GM18507 (cell line): ENCODE results near the gene NPAS1.

Source experiments
- DNase-seq: peaks from one replicate; pipeline ENCODE4 v3.0.0; 2011; ENCODE audit warnings: low read depth; ENCODE audit not compliant: insufficient read length; ENCODE audit errors: extremely low spot score
- FAIRE-seq: peaks from 2 replicates; lab custom pipeline; 2011; peaks lifted over from hg19 to GRCh38; lab: Jason Lieb, UNC

The NPAS1 gene

DNA sequence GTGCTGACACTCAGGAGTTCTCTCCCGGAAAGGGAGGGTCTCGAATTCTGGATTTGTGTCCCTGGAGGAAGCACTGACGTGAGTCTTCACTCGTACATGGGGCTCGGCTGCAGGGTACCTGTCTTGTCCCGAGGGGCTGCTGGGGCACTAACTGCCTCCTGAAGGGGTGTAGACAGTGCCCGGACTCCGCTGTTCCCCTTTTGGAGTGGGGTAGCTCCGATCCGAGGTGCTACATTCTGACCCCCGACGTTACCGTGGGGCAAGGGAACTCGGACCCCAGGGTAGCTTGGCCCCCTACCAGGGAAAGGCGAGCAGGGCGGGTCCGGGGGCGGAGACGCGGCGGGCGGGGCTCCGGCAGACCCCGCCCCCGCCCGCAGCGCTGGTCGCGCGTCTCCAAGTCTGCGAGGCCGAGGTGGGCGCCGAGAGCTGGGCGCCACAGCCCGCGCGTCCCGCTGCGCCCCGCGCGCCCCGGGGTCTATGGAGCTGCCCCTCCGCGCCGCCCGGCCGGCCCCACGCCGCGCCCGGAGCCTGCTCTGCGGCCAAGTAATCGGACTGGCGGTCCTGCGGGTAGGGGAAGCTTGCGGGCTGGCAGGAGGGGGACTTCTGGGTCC, at the start of gene NPAS1:
Gene NPAS1 (plus strand): TSS at position 407 of the 611 bp plus-strand sequence. CDS start 1,211 bp downstream, outside the sequence.
- DNase-seq = no peak
- FAIRE-seq = no peak

DNA sequence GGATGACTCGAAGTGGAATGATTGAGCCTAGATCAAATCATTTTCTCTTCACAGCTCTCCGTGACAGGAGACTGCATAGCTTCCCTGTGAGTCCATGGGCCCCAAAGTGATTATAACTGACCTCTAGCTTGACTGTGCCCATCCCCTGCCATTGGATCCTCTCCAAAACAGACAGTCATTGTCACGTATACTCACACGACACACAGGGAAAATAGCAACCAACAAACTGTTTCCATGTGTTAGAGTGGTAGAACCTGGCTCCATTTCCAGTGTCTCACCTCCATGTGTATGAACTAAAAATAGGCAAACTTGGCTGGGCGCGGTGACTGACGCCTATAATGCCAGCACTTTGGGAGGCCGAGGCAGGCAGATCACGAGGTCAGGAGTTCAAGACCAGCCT, 48.8 kb upstream of the NPAS1 start:
- DNase-seq (no peak), FAIRE-seq (no peak)

DNA sequence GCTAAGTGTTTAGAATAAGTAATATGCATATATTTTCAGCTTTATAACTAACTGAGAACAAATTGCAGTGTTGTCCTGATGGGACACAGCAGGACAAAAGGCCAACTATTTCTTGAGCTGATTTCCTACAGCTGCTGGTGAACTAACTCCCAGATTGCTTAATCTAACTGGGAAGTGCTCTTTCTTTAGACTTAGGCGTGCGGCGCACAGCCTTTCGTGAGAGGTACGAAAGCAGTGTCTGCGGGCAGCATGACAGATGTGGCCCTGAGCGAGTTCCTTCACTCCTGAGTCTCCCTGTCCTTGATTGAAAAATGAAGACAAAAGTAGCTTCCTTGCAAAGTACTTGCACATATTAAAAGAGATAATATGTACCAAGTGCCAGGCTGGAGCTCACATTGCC, 47.3 kb upstream of the NPAS1 start:
- no peak for DNase-seq
- FAIRE-seq = no peak

DNA sequence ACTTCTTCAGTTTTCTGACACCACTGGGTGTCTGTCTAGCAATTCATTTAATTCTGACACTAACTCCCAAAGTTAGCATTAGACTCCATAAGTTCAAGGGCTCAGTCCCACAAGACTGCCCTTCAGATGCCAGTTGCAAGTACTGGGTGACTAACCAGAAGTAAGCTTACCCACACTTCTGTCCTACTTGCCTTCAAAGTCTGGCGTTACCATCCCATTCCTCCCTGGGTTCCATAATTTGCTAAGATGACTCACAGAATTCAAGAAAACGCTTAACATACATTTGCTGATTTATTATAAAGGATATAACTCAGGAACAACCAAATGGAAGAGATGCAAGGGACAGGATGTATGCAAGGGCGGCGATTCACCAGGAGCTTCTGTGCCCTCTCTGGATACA, 45.5 kb upstream of the NPAS1 start:
- FAIRE-seq = no peak

GRCh38 chr19:46975011-46975924, 44.4 kb upstream of the NPAS1 start:
- FAIRE-seq = no peak
- DNase-seq = no peak

More for the DNA sequence above, 45.5 kb upstream of the NPAS1 start:
- DNase-seq = no peak

GRCh38 chr19:46975925-46976782, 43.5 kb upstream of the NPAS1 start:
- FAIRE-seq = no peak
- DNase-seq = no peak

DNA sequence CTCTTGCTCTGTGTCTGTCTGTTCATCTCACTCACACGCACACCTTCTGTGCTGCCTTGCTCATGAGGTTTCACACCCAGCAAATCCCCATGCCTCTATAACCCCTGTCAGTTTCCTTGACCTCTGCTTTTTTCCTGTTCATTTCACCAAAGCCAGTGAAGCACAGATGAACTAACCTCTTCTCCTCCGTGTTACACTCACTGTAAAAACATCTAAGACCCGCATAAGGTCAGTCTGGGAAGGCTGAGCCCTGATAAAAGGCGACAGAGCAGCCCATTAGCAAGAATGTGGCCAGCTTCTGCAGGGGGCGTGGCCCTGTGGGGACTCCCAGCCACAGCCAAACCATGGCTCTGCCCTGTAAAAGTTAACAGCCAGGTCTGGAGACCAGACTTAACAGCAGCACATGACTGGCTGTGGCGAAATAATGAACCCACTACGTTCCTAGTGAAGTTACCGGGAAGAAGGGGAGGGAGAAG, 42.8 kb upstream of the NPAS1 start:
- DNase-seq (no peak), FAIRE-seq (no peak)

- FAIRE-seq = no peak
- no peak for DNase-seq
These were observed 42.1 kb upstream of the NPAS1 start for GRCh38 chr19:46977548-46977947.

GRCh38 chr19:46978171-46978869, 41.3 kb upstream of the NPAS1 start:
- FAIRE-seq (no peak), DNase-seq (no peak)

DNA sequence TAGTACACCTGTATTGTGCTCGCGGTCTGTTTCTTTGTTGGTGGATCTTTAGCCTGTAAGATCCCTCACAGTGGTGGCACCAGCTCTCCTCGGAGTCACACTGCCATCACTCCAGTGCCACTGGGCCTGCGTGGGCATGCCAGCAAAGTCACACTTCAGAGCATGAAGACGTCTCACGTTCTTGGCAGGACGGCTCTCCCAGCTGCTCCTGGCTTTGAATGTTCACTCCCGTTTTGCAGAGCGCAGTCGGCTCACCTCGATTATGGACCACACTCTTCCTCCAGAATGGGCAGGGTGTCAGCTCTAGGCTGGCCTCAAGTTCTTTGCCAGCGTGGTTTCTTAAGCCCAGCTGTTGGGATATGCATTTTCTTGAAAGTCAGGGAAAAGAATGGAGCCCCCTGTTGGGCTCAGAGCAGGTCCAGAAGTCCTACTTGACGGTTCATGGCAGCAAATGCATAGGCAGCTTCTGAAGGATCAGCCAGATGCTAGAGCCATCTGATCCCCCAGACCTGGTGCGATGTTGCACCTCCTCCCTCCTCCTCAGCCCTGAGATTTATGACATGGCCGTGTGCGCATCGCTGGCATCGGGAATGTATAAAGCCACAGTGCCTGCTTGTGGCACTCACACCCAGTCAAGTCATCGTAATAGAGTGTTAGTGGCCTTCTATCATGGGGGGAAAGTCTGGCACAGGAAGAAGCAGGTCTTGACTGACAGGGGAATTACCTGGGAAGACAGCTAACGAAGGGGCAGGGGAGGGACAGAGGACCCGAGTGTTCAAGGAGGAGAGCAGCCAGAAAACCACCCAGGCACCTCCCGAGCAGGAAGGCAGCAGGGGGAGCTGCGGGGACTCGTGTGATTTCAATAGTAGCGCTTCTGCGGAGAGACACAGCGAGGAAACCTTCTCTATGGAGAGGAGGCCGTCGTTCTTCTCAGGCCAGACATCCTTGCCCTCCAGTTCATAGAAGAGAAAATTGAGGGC, 40.2 kb upstream of the NPAS1 start:
- DNase-seq (no peak), FAIRE-seq (no peak)

GRCh38 chr19:46980761-46981160, 38.9 kb upstream of the NPAS1 start:
- FAIRE-seq = no peak
- DNase-seq = no peak

DNA sequence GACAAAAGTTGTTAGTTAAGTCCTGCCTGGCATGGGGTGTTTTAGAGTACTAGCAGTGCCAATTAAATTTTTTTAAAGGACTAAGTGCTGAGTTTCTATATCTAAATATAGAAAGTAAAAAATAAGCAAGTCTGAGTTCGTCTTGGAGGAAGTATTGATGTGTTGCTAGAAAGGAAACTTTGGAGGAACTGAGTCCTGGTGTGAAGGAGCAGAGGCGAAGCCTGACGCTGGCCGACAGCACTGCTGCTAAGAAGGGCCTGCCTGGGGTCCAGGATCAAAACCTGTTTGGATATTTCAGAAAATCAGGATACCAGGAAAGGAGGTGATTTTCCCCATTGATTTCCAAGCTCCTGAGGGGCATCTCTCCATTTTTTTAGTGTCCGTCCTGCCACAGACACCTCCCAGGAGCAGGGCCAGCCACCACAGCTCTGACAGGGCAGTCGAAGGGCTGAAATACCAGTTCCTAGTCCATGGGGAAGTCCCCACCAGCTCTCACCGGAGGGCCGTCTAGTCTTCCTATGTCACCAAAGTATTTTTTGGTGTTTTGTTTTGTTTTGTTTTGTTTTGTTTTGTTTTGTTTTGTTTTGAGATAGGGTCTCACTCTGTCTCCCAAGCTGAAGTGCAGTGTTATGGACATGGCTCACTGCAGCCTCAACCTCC, 38.2 kb upstream of the NPAS1 start:
- DNase-seq (no peak), FAIRE-seq (no peak)

DNA sequence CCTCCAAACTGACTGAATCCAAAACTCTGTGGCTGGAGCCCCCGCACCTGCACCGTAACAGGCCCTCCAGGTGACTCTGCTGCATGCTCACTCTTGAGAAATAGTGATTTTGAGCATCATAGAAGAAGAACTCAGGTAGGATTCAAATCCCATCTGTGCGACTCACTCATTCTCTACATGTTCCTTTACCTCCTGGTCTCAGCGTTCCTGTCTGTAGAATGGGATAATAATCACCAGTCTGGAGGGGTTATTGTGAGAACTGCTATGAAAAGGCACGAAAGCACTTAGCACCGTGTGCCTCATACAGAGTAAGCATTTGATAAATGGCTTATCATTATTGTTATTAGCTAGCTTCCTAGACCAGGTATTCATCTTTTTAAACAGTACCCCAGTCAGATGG, 36.5 kb upstream of the NPAS1 start:
- DNase-seq (no peak), FAIRE-seq (no peak)

- DNase-seq (no peak), FAIRE-seq (no peak)
These were observed 35.3 kb upstream of the NPAS1 start for GRCh38 chr19:46984077-46985010.

DNA sequence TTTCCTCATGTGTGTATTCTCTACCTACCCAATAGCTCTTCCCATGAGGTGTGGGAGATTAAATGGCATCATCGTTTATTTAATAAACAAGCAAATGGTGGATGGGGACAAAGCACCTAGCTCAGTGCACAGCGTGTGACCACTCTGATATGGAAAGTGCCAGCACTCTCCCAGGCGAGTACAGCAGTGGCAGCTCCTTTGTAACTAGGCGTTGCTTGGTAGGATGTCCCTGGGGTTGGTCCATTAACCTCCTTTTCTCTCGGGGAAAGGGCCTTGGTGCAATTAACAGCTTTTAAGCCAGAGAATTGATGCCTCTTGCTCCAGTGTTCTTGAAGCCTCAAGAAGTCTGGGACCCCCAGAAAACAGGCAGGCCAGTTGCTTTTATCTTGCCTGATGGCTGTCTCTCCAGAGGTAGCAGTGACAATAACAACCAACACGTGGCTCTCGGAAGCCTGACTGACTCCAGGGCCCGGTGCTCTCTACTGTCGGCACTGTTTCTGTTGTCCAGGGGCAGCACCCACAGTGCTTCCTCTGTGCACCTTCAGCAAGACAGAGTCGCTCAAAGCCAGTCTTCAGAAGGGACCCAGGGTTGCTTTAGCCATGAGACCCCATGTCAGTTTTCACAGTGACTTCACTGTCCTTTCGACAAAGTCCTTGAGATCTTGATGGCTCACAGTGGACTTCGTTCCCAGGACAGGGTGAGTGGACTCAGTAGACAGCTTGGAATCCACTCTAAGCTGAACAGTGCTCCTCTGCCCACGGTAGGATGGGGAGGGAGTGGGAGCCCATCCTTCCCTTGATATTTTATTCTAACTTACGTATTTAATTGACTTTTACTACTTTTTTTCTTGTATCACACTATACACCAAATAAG, 33.9 kb upstream of the NPAS1 start:
- DNase-seq (no peak), FAIRE-seq (no peak)
